Gastrocnemius medialis (tissue), 4 donors: ENCODE measurements around the gene MUSK.

Experiments used
- POLR2A ChIP-seq, 2 donors: fragments of 450-650 bp; IDR thresholded peaks; one replicate each; pipeline ENCODE4 v1.6.1; 2017; ENCODE audit warnings: antibody characterized with exemption in 2 of 2, mild to moderate bottlenecking in 2 of 2, moderate library complexity in 2 of 2
- TF ChIP-seq, protein P1 (sequence below), 5 experiments: fragments of 450-650 bp in 3 of 5; fragments of 200-600 bp in 2 of 5; sonication (generic) in 2 of 5; IDR thresholded peaks in 4 of 5; conservative IDR thresholded peaks in 1 of 5; 1 replicate in 4 of 5; 2 replicates in 1 of 5; pipeline ENCODE4 v1.5.1; 2016 to 2019; ENCODE audit warnings: antibody characterized with exemption in 5 of 5, mild to moderate bottlenecking in 3 of 5, moderate library complexity in 3 of 5

DNA sequence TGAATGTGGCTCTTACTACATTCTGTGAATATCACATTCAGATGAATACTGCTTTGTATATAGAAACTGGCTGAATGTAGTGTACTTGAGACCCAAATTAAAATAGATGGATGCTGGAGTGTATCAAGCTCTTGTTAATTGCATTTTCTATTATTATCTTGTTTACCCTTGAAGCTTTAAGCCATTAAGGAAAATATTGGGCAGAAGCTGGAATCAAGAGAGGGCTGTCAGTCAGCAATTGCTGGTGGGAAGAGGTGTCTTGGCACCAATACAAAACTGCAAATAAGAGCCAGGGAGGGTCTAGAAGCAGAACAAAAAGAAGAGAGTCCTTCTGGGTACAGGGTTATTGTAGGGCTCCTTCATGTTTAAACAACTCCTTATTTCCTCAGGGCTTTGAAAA, 38.8 kb downstream of the MUSK start:
- TF ChIP-seq, protein P1, sequence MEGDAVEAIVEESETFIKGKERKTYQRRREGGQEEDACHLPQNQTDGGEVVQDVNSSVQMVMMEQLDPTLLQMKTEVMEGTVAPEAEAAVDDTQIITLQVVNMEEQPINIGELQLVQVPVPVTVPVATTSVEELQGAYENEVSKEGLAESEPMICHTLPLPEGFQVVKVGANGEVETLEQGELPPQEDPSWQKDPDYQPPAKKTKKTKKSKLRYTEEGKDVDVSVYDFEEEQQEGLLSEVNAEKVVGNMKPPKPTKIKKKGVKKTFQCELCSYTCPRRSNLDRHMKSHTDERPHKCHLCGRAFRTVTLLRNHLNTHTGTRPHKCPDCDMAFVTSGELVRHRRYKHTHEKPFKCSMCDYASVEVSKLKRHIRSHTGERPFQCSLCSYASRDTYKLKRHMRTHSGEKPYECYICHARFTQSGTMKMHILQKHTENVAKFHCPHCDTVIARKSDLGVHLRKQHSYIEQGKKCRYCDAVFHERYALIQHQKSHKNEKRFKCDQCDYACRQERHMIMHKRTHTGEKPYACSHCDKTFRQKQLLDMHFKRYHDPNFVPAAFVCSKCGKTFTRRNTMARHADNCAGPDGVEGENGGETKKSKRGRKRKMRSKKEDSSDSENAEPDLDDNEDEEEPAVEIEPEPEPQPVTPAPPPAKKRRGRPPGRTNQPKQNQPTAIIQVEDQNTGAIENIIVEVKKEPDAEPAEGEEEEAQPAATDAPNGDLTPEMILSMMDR (IDR thresholded peaks at IDR 0.05 in 4 of 5, conservative IDR thresholded peaks at IDR 0.05 in 1 of 5), result no peak
- TF ChIP-seq POLR2A (IDR thresholded peaks at IDR 0.05), result no peak
